Lower lobe of right lung (tissue), 2 donors: ENCODE results near the gene PTPN5. TPM values are rescaled to one million over a fixed set of nuclear protein-coding genes. Genes with fewer than 3 reads are reported as not detected.

ENCODE experiments used
- ATAC-seq, 2 donors: fragments of 200-7000 bp; cut with Tn5 transposase; one replicate each; pipeline ENCODE4 v1.9.1; 2020 to 2022; ENCODE audit warnings: mild to moderate bottlenecking in 2 of 2, moderate library complexity in 2 of 2
- DNase-seq: peaks from one replicate; pipeline ENCODE4 v3.0.0-alpha.2; 2020
- H3K27ac ChIP-seq: fragments of 200-600 bp; one replicate; pipeline ENCODE4 v1.8.0; 2022
- H3K27me3 ChIP-seq: fragments of 200-600 bp; one replicate; pipeline ENCODE4 v1.8.0; 2022; ENCODE audit warnings: low read depth
- H3K36me3 ChIP-seq: fragments of 200-600 bp; one replicate; pipeline ENCODE4 v1.8.0; 2022; ENCODE audit warnings: mild to moderate bottlenecking
- H3K4me1 ChIP-seq: fragments of 200-600 bp; one replicate; pipeline ENCODE4 v1.8.0; 2022
- H3K4me3 ChIP-seq: fragments of 200-600 bp; one replicate; pipeline ENCODE4 v1.8.0; 2022; ENCODE audit warnings: mild to moderate bottlenecking
- H3K9me3 ChIP-seq: fragments of 200-600 bp; one replicate; pipeline ENCODE4 v1.8.0; 2022
- CTCF ChIP-seq: fragments of 200-600 bp; IDR thresholded peaks from one replicate; pipeline ENCODE4 v1.8.0; 2022; ENCODE audit warnings: antibody characterized with exemption, mild to moderate bottlenecking
- intact Hi-C: fragments of 100-400 bp; cut with DNase I; formaldehyde crosslinking; loops from one replicate; pipeline ENCODE4 v1.11.0; 2022
- total RNA-seq: library from RNA; stranded (reverse); fragmentation: NEBNext Ultra II Directional; extraction: Animal tissue kit (Norgen Biotek cat#: 25700); gene quantifications from one replicate; pipeline ENCODE4 v1.2.1, GENCODE V29; 2021
- donor health status: DM: no; HTN: yes; CAD: no; lungs with severe emphysema.

The PTPN5 gene
- total RNA-seq, 1 donor from 2014 or later: 0.80 TPM

GRCh38 chr11:18748766-18749365, 42.7 kb downstream of the PTPN5 start:
- no peak overlapping the region for H3K27ac ChIP-seq
- no peaks in the 10 kb centered on the region for H3K9me3 ChIP-seq
- DNase-seq: no peak
- ATAC-seq: no peak
- H3K4me3 ChIP-seq: no peak overlapping the region
- intact Hi-C loops: no loop called here
- no peaks in the 10 kb centered on the region for H3K4me1 ChIP-seq
- TF ChIP-seq CTCF: no peak
- H3K36me3 ChIP-seq: no peaks in the 10 kb centered on the region
- no peaks in the 10 kb centered on the region for H3K27me3 ChIP-seq

DNA sequence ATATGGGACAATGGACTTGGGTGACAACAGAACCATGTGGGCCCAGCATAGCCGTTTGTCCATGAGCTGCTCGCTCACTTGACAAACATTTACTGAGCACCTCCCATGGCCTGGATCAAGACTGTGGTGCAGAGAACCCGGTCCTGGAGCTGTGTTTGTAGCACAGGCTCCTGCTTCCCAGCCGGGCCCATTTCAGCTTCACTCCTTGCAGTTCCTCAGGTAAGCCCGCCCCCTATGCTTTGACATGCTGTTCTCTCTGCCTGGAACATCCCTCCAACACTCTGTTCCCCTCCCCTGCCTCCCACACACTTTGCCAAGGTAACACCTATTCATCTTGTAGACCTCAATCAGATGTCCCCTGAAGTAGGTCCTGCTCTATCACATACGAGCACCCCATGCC, 46.3 kb downstream of the PTPN5 start:
- Histone ChIP-seq H3K27me3 (no peaks in the 10 kb centered on the region), H3K9me3 (no peaks in the 10 kb centered on the region), H3K4me1 (no peaks in the 10 kb centered on the region), H3K4me3 (no peak overlapping the region), H3K27ac (no peak overlapping the region), H3K36me3 (no peaks in the 10 kb centered on the region)
- ATAC-seq (no peak), DNase-seq (no peak)
- no peak for TF ChIP-seq CTCF
- intact Hi-C loops: no loop called here

DNA sequence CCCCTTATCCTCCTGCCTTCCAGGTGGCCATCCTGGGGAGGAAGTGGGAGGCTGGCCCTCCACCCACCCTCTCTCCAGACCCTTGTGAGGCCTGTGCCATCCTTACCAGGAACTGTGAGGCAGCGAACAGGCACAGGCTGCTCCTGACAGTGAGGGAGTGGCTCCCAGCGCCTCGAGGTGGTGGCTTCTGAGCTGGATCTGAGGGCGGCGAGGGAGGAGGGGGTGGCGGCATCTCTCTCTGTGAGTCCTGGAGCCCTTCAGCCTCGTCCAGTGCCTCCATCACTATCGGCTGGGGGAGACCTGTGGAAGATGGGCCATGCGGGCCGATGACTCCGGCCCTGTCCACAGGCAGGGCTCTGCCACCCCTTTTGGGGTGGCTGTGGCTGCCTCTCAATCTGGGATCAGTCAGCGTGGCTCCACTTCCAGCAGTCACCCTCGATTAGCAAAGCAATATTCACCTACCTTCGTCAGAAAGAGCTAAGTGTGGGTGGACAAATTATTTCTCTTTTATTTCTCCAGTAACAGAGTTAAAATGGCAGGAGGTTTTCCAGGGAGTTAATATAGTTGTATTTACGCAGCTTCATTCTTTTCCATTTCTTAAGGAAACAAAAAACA, 47.6 kb downstream of the PTPN5 start:
- Histone ChIP-seq H3K36me3 (no peaks in the 10 kb centered on the region), H3K9me3 (no peaks in the 10 kb centered on the region), H3K27ac (no peak overlapping the region), H3K4me3 (no peak overlapping the region), H3K27me3 (no peaks in the 10 kb centered on the region), H3K4me1 (no peaks in the 10 kb centered on the region)
- no peak for TF ChIP-seq CTCF
- ATAC-seq (no peak), DNase-seq (no peak)
- intact Hi-C loops: no loop called here

GRCh38 chr11:18743365-18743764, 48.2 kb downstream of the PTPN5 start:
- DNase-seq (no peak), ATAC-seq (no peak)
- Histone ChIP-seq H3K9me3 (no peaks in the 10 kb centered on the region), H3K27ac (no peak overlapping the region), H3K4me3 (no peak overlapping the region), H3K27me3 (no peaks in the 10 kb centered on the region), H3K36me3 (no peaks in the 10 kb centered on the region), H3K4me1 (no peaks in the 10 kb centered on the region)
- no peak for TF ChIP-seq CTCF
- intact Hi-C loops: no loop called here

DNA sequence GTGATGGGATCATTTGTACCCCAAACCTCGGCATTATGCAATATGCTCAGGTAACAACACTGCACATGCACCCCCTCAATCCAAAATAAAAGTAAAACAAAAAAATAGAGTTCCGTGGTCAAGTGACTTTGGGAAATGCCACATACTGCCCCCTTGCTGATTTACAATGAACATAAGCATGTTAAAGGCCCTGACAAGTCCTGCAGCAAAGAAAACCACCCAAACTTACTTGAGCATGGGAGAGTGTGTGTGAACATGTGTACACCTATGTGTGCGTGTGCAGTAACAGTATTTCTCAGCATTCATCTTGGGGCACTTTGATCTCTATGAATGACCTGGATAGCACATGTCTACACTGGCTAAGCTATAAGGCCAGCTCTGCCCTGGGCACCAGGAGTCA, 49.8 kb downstream of the PTPN5 start:
- Histone ChIP-seq H3K27ac (no peak overlapping the region), H3K36me3 (no peaks in the 10 kb centered on the region), H3K27me3 (no peaks in the 10 kb centered on the region), H3K4me1 (no peaks in the 10 kb centered on the region), H3K4me3 (no peak overlapping the region), H3K9me3 (no peaks in the 10 kb centered on the region)
- ATAC-seq (no peak), DNase-seq (no peak)
- TF ChIP-seq CTCF: no peak
- intact Hi-C loops: no loop called here
